HFFc6 (cell line): ENCODE measurements around the gene ATP5F1D. TPM values are rescaled to one million over a fixed set of nuclear protein-coding genes. Genes with fewer than 3 reads are reported as not detected.

Experiments used
- DNase-seq: peaks from one replicate; pipeline ENCODE4 v3.0.0-alpha.2; 2018
- H3K27ac Mint-ChIP-seq: 2 replicates; pipeline ENCODE4 v1.8.0; 2020; ENCODE audit warnings: mild to moderate bottlenecking, mixed read lengths
- H3K27me3 Mint-ChIP-seq: 2 replicates; pipeline ENCODE4 v1.8.0; 2021; ENCODE audit warnings: mild to moderate bottlenecking, moderate library complexity, mixed read lengths; ENCODE audit not compliant: insufficient read depth
- H3K36me3 Mint-ChIP-seq: 2 replicates; pipeline ENCODE4 v1.8.0; 2021; ENCODE audit warnings: low read depth, mixed read lengths
- H3K4me1 Mint-ChIP-seq: 2 replicates; pipeline ENCODE4 v1.8.0; 2020; ENCODE audit warnings: low read depth, mixed read lengths
- H3K4me3 Mint-ChIP-seq: 2 replicates; pipeline ENCODE4 v1.8.0; 2020; ENCODE audit warnings: mild to moderate bottlenecking, moderate library complexity, mixed read lengths
- H3K9me3 Mint-ChIP-seq: 2 replicates; pipeline ENCODE4 v1.8.0; 2020; ENCODE audit warnings: mild to moderate bottlenecking, mixed read lengths
- total RNA-seq, 6 experiments: library from RNA; stranded (reverse); fragmentation: NEBNext Ultra II Directional; extraction: Animal tissue kit (Norgen Biotek cat#: 25700); gene quantifications; 2 replicates in 1 of 6; 3 replicates in 5 of 6; pipeline ENCODE4 v1.2.3, GENCODE V29; 2021
- TF ChIP-seq, protein P1 (sequence below): fragments of 200-600 bp; sonication (generic); IDR thresholded peaks from 2 replicates; pipeline ENCODE4 v1.5.0; 2021; ENCODE audit warnings: antibody characterized with exemption, mild to moderate bottlenecking

The ATP5F1D gene
- total RNA-seq, 6 experiments from 2014 or later: 190 to 243 (median 217) TPM

DNA sequence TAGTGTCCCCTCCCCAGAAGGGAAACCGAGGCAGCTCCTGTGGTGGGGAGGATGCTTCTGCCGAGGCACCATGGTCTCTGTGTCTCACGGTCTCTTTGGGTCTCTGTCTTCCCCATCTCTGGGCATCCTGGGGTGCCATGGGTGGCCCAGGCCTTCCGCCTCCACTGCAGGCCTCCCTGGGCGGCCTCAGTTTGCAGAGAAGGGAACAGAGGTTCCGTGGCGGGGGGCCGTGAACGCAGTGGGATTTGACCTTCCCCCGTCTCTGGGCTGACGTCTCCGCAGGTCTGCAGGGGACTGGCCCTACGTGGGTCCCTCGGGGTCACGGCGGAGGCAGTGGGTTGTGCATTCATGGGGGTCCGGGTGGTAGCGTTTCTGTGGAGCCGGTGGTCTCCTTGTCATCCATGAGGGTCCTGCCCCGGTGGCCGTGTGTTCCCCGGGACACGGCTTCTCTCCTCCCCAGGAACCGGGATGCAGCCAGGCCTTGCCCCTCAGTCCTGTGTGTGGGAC, 48.7 kb downstream of the ATP5F1D start:
- Mint-ChIP-seq H3K4me1 (no peaks in the 10 kb centered on the region), H3K27ac (no peak overlapping the region), H3K27me3 (peaks cover 16% of the 10 kb centered on the region), H3K9me3 (no peaks in the 10 kb centered on the region), H3K36me3 (no peaks in the 10 kb centered on the region), H3K4me3 (no peak overlapping the region)
- TF ChIP-seq, protein P1, sequence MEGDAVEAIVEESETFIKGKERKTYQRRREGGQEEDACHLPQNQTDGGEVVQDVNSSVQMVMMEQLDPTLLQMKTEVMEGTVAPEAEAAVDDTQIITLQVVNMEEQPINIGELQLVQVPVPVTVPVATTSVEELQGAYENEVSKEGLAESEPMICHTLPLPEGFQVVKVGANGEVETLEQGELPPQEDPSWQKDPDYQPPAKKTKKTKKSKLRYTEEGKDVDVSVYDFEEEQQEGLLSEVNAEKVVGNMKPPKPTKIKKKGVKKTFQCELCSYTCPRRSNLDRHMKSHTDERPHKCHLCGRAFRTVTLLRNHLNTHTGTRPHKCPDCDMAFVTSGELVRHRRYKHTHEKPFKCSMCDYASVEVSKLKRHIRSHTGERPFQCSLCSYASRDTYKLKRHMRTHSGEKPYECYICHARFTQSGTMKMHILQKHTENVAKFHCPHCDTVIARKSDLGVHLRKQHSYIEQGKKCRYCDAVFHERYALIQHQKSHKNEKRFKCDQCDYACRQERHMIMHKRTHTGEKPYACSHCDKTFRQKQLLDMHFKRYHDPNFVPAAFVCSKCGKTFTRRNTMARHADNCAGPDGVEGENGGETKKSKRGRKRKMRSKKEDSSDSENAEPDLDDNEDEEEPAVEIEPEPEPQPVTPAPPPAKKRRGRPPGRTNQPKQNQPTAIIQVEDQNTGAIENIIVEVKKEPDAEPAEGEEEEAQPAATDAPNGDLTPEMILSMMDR: no peak
- no peak for DNase-seq

GRCh38 chr19:1290703-1291651, 49.4 kb downstream of the ATP5F1D start:
- TF ChIP-seq, protein P1: no peak
- H3K36me3 Mint-ChIP-seq: no peaks in the 10 kb centered on the region
- H3K4me1 Mint-ChIP-seq: no peaks in the 10 kb centered on the region
- H3K27me3 Mint-ChIP-seq: peaks cover 16% of the 10 kb centered on the region
- no peak for DNase-seq
- H3K4me3 Mint-ChIP-seq: no peak overlapping the region
- no peaks in the 10 kb centered on the region for H3K9me3 Mint-ChIP-seq
- no peak overlapping the region for H3K27ac Mint-ChIP-seq

- no peak for DNase-seq
- TF ChIP-seq, protein P1: no peak
- H3K9me3 Mint-ChIP-seq: no peaks in the 10 kb centered on the region
- no peaks in the 10 kb centered on the region for H3K4me1 Mint-ChIP-seq
- H3K36me3 Mint-ChIP-seq: no peaks in the 10 kb centered on the region
- H3K27me3 Mint-ChIP-seq: peaks cover 13% of the 10 kb centered on the region
- H3K4me3 Mint-ChIP-seq: no peak overlapping the region
- no peak overlapping the region for H3K27ac Mint-ChIP-seq
Observed at GRCh38 chr19:1291761-1292418, 50.3 kb downstream of the ATP5F1D start.

GRCh38 chr19:1292419-1293151, 51.0 kb downstream of the ATP5F1D start:
- Mint-ChIP-seq H3K36me3 (no peaks in the 10 kb centered on the region), H3K4me3 (no peak overlapping the region)

More at GRCh38 chr19:1292419-1293151, 51.0 kb downstream of the ATP5F1D start:
- TF ChIP-seq, protein P1: no peak
- H3K27ac Mint-ChIP-seq: no peak overlapping the region
- H3K27me3 Mint-ChIP-seq: peaks cover 13% of the 10 kb centered on the region
- no peaks in the 10 kb centered on the region for H3K4me1 Mint-ChIP-seq
- no peak for DNase-seq
- H3K9me3 Mint-ChIP-seq: no peaks in the 10 kb centered on the region
